Hippocampal formation (tissue), 2 donors: ENCODE results near the gene RPH3AL.
A peak's percentile ranks its signal among the peaks of the same experiment; 100 is the strongest.
"Not testable (repeated sequence)": the region's sequence is repeated elsewhere in the genome, so short reads cannot be mapped to it uniquely, and the experiment has no call there.

Source experiments
- DNase-seq, 2 donors: peaks; one replicate each; lab custom pipeline; 2025; lab: John Stamatoyannopoulos, UW

Gene RPH3AL

GRCh38 chr17:180381-181244 is 172.0 kb downstream of the RPH3AL start:
- DNase-seq: no peak

GRCh38 chr17:179781-180380 is 172.7 kb downstream of the RPH3AL start:
- no peak for DNase-seq

GRCh38 chr17:179066-179432 is 173.6 kb downstream of the RPH3AL start:
- DNase-seq: no peak

GRCh38 chr17:178292-179065 is 174.1 kb downstream of the RPH3AL start:
- no peak for DNase-seq

GRCh38 chr17:177762-178161 is 174.8 kb downstream of the RPH3AL start:
- no peak for DNase-seq

- no peak for DNase-seq
These were observed 175.5 kb downstream of the RPH3AL start for GRCh38 chr17:177155-177554.

GRCh38 chr17:173166-173911 is 179.3 kb downstream of the RPH3AL start:
- no peak for DNase-seq

- no peak for DNase-seq
These were observed 180.2 kb downstream of the RPH3AL start for GRCh38 chr17:172401-172800.

GRCh38 chr17:171871-172270 is 180.7 kb downstream of the RPH3AL start:
- DNase-seq: no peak

- DNase-seq: no peak
These were observed 182.4 kb downstream of the RPH3AL start for GRCh38 chr17:170130-170670.

- not testable (repeated sequence) for DNase-seq
These were observed 184.0 kb downstream of the RPH3AL start for GRCh38 chr17:168614-169013.

- no peak for DNase-seq
These were observed 186.7 kb downstream of the RPH3AL start for GRCh38 chr17:165939-166338.

GRCh38 chr17:164303-165235 is 188.0 kb downstream of the RPH3AL start:
- DNase-seq: peak; percentile 29 to 35

- DNase-seq: no peak
These were observed 189.0 kb downstream of the RPH3AL start for GRCh38 chr17:163514-164098.

- no peak for DNase-seq
These were observed 189.9 kb downstream of the RPH3AL start for GRCh38 chr17:162689-163088.
